Mesendoderm (in vitro differentiated cells): ENCODE measurements around the gene ANGPTL2.

Experiments
- DNase-seq: peaks from one replicate; pipeline ENCODE4 v3.0.0; 2013
- H2AK5ac ChIP-seq: 2 replicates; pipeline ENCODE4 v1.6.1; 2013; ENCODE audit warnings: low read length, inconsistent platforms
- H2BK120ac ChIP-seq: 2 replicates; pipeline ENCODE4 v1.6.1; 2013; ENCODE audit warnings: low read depth, mild to moderate bottlenecking, low read length, moderate library complexity, mixed read lengths
- H2BK15ac ChIP-seq: replicated peaks from 2 replicates; pipeline ENCODE4 v1.6.1; 2013; ENCODE audit warnings: low read depth, mild to moderate bottlenecking, moderate library complexity
- H2BK5ac ChIP-seq: 2 replicates; pipeline ENCODE4 v1.6.1; 2013; ENCODE audit warnings: low read length, inconsistent platforms
- H3K18ac ChIP-seq: 2 replicates; pipeline ENCODE4 v1.6.1; 2013; ENCODE audit warnings: mild to moderate bottlenecking, low read length, mixed read lengths
- H3K23ac ChIP-seq: one replicate; pipeline ENCODE4 v1.6.1; 2013; ENCODE audit warnings: low read length
- H3K27ac ChIP-seq: 2 replicates; pipeline ENCODE4 v1.5.1; 2013; ENCODE audit warnings: low read depth, mild to moderate bottlenecking, inconsistent platforms, low read length, moderate library complexity
- H3K27me3 ChIP-seq: 2 replicates; pipeline ENCODE4 v1.6.1; 2013; ENCODE audit warnings: low read length, control low read depth, mild to moderate bottlenecking, inconsistent platforms; ENCODE audit not compliant: insufficient read depth, poor library complexity
- H3K36me3 ChIP-seq: 2 replicates; pipeline ENCODE4 v1.6.1; 2013; ENCODE audit warnings: low read length, inconsistent platforms; ENCODE audit not compliant: control insufficient read depth, insufficient read depth
- H3K4ac ChIP-seq: one replicate; pipeline ENCODE4 v1.6.1; 2013; ENCODE audit warnings: low read depth, mild to moderate bottlenecking, low read length, moderate library complexity
- H3K4me1 ChIP-seq: 2 replicates; pipeline ENCODE4 v1.6.1; 2013; ENCODE audit warnings: low read depth, low read length, inconsistent platforms; ENCODE audit not compliant: control insufficient read depth
- H3K4me2 ChIP-seq: 2 replicates; pipeline ENCODE4 v1.6.1; 2013; ENCODE audit warnings: low read length
- H3K4me3 ChIP-seq: 2 replicates; pipeline ENCODE4 v1.5.1; 2013; ENCODE audit warnings: mild to moderate bottlenecking, low read length
- H3K56ac ChIP-seq: one replicate; pipeline ENCODE4 v1.6.1; 2013; ENCODE audit warnings: low read length
- H3K79me1 ChIP-seq: 2 replicates; pipeline ENCODE4 v1.6.1; 2013; ENCODE audit warnings: low read length, inconsistent platforms
- H3K79me2 ChIP-seq: 2 replicates; pipeline ENCODE4 v1.6.1; 2013; ENCODE audit warnings: mild to moderate bottlenecking, low read length; ENCODE audit not compliant: control insufficient read depth, insufficient read depth
- H3K9ac ChIP-seq: 2 replicates; pipeline ENCODE4 v1.6.1; 2013; ENCODE audit warnings: low read length, inconsistent platforms
- H4K5ac ChIP-seq: one replicate; pipeline ENCODE4 v1.6.1; 2013; ENCODE audit warnings: low read length
- H4K8ac ChIP-seq: one replicate; pipeline ENCODE4 v1.6.1; 2013; ENCODE audit warnings: low read depth, mild to moderate bottlenecking, control low read depth, low read length, moderate library complexity
- WGBS: extraction: QIAGEN DNeasy Blood & Tissue Kit; methylation state at CpG from one replicate; pipeline ENCODE4 v1.1.7; 2013; ENCODE audit warnings: low lambda C conversion rate, missing lambda C conversion rate; ENCODE audit not compliant: insufficient coverage; ENCODE audit errors: extremely low coverage; 5-methylcytosine and 5-hydroxymethylcytosine counted together

Gene ANGPTL2

GRCh38 chr9:127132375-127132774 is 9.9 kb upstream of the ANGPTL2 start:
- peaks cover 20% of the 10 kb centered on the region for H3K4me1 ChIP-seq
- no peak overlapping the region for H3K4me3 ChIP-seq
- WGBS, result no CpG with 5 or more reads among the region's 4 CpGs
- H4K8ac ChIP-seq, result no peak overlapping the region
- no peak overlapping the region for H3K9ac ChIP-seq
- H3K56ac ChIP-seq, result no peak overlapping the region
- no peak overlapping the region for H3K23ac ChIP-seq
- no peak overlapping the region for H3K4ac ChIP-seq
- H3K79me2 ChIP-seq, result no peaks in the 10 kb centered on the region
- H3K18ac ChIP-seq, result no peak overlapping the region
- no peak overlapping the region for H2AK5ac ChIP-seq
- no peak overlapping the region for H4K5ac ChIP-seq
- no peaks in the 10 kb centered on the region for H3K36me3 ChIP-seq
- no peaks in the 10 kb centered on the region for H3K79me1 ChIP-seq
- no peak for DNase-seq
- H2BK5ac ChIP-seq, result no peak overlapping the region
- H3K27ac ChIP-seq, result no peak overlapping the region
- no peak overlapping the region for H3K4me2 ChIP-seq
- H2BK15ac ChIP-seq, result no peak overlapping the region
- H2BK120ac ChIP-seq, result no peak overlapping the region
- H3K27me3 ChIP-seq, result no peaks in the 10 kb centered on the region

DNA sequence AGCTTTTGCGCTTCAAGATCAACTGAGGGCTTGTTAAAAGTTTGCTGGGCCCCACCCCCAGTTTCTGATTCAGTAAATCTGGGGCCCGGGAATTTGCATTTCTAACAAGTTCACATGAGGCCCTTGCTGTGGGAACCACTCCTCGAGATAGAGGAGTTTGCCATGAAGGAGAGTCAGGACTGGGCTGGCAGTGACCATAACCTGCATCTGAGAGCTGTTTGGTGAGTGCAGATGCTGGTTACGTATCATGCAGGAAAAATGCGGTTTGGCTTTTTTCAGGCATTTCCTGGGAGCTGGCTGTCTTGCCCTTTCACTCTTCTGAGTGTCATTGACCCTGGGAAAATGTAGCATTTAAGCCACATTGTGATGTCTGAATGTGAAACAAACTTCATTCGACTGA is 9.4 kb upstream of the ANGPTL2 start:
- Histone ChIP-seq H2BK5ac (no peak overlapping the region), H3K4me1 (peaks cover 20% of the 10 kb centered on the region), H3K79me2 (no peaks in the 10 kb centered on the region), H3K23ac (no peak overlapping the region), H2BK15ac (peak overlapping the region; percentile 5), H3K27ac (no peak overlapping the region), H4K8ac (no peak overlapping the region), H3K27me3 (no peaks in the 10 kb centered on the region), H3K18ac (no peak overlapping the region), H2BK120ac (no peak overlapping the region), H3K4me3 (no peak overlapping the region), H3K79me1 (no peaks in the 10 kb centered on the region), H3K56ac (no peak overlapping the region), H3K4ac (no peak overlapping the region), H4K5ac (no peak overlapping the region), H2AK5ac (no peak overlapping the region), H3K4me2 (no peak overlapping the region), H3K36me3 (no peaks in the 10 kb centered on the region), H3K9ac (no peak overlapping the region)
- peak; percentile 53 for DNase-seq
- WGBS, result no CpG with 5 or more reads among the region's 6 CpGs

DNA sequence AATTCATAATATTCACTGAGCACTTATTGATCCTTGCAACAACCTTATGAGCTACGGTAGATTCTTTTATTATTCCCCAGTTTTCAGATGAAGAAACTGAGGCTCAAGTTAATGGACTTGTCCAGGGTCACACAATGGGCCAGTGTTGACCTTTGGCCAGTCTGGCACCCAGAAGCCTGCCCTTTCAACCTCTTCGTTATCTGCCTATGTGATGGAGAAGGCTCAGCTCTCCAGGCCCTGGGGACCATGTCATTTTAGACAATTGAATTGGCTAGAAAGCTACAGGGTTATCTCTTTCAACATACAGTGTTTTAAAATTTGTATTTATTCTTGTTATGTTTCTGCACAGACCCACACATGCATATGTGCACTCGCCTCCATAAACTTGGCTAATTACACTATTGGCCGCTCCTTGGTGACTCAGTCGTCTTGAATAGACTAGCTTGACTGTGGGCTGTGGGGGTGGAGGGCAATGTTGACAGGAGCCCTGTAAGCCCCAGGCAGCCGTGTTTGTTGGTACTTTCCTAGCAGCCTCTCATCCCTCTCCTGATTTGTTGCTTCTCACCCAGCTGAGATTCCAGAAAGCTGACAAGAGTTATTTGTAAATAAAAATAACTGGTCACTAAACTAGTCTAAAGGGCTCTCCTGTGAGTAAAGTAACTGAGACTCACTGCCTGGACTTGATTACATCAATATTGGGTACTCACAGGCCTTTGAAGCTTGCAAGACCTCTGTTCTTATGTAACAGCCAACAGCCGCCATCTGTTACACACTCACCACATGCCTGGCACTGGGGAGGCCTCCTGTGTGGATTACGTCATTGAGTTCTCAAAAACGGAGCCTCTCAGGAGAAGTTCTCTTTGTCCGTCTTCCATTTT is 8.5 kb upstream of the ANGPTL2 start:
- Histone ChIP-seq H2BK120ac (no peak overlapping the region), H3K27ac (no peak overlapping the region), H3K4ac (no peak overlapping the region), H3K18ac (no peak overlapping the region), H3K4me2 (no peak overlapping the region), H3K79me1 (no peaks in the 10 kb centered on the region), H3K4me3 (no peak overlapping the region), H2BK15ac (no peak overlapping the region), H3K79me2 (no peaks in the 10 kb centered on the region), H4K5ac (no peak overlapping the region), H4K8ac (no peak overlapping the region), H3K27me3 (no peaks in the 10 kb centered on the region), H3K4me1 (peaks cover 20% of the 10 kb centered on the region), H3K56ac (no peak overlapping the region), H2AK5ac (no peak overlapping the region), H3K23ac (no peak overlapping the region), H3K36me3 (no peaks in the 10 kb centered on the region), H3K9ac (no peak overlapping the region), H2BK5ac (no peak overlapping the region)
- peak; percentile 38 for DNase-seq
- no CpG with 5 or more reads among the region's 10 CpGs for WGBS

DNA sequence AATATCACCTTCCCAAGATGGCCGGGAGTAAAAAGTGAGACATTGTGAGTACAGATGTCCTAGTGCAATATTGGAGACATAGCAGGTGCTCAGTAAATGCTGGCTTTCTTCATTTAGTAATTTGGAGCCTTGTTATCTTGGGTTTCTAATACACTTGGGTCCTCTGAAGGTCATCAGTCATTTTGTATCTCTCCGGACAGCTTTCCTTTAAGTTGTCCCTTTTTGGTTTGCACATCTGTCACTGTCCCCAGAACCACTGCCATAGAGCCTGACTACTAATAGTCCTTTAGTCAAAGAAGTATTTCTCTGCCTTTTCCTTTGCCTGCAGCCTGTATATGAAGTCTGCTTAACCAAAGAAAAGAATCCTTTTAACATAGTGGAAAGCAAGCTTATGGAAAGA is 7.8 kb upstream of the ANGPTL2 start:
- no peak overlapping the region for H2BK5ac ChIP-seq
- no peak overlapping the region for H4K8ac ChIP-seq
- DNase-seq, result no peak
- no peak overlapping the region for H3K4ac ChIP-seq
- H3K4me2 ChIP-seq, result no peak overlapping the region
- no peak overlapping the region for H3K23ac ChIP-seq
- H4K5ac ChIP-seq, result no peak overlapping the region
- no CpG with 5 or more reads among the region's 2 CpGs for WGBS
- no peaks in the 10 kb centered on the region for H3K79me1 ChIP-seq
- no peak overlapping the region for H2BK120ac ChIP-seq
- no peak overlapping the region for H2AK5ac ChIP-seq
- H2BK15ac ChIP-seq, result no peak overlapping the region
- peaks cover 20% of the 10 kb centered on the region for H3K4me1 ChIP-seq
- H3K9ac ChIP-seq, result no peak overlapping the region
- H3K18ac ChIP-seq, result no peak overlapping the region
- no peak overlapping the region for H3K27ac ChIP-seq
- no peaks in the 10 kb centered on the region for H3K27me3 ChIP-seq
- H3K79me2 ChIP-seq, result no peaks in the 10 kb centered on the region
- H3K36me3 ChIP-seq, result no peaks in the 10 kb centered on the region
- no peak overlapping the region for H3K4me3 ChIP-seq
- no peak overlapping the region for H3K56ac ChIP-seq

DNA sequence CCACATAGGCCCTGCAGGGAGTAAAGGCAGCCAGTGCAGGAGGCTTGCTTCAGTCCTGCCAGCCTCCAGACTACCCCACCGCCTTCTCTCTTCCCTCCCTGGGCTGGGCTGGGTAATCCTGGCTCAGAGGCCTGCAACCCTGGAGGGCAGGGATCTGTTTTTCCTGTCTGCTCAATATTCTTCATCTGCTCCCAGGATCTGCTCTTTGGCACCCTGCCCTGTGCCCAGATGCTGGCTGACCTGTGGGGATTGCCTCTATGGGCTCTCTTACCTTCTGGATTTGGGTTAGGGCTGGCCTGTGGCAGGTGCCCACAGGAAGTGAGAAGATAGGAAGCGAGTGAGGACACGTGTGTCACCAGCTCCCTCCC is 7.3 kb upstream of the ANGPTL2 start:
- no peak overlapping the region for H3K4ac ChIP-seq

More for the DNA sequence above, 7.3 kb upstream of the ANGPTL2 start:
- Histone ChIP-seq H3K79me1 (no peaks in the 10 kb centered on the region), H3K9ac (no peak overlapping the region), H3K23ac (no peak overlapping the region), H3K27me3 (no peaks in the 10 kb centered on the region), H3K4me1 (peaks cover 20% of the 10 kb centered on the region), H4K5ac (no peak overlapping the region), H3K56ac (no peak overlapping the region), H3K27ac (no peak overlapping the region), H3K4me3 (no peak overlapping the region), H2BK120ac (no peak overlapping the region), H4K8ac (no peak overlapping the region), H3K79me2 (no peaks in the 10 kb centered on the region), H3K36me3 (no peaks in the 10 kb centered on the region), H3K18ac (peak overlapping the region; percentile 43), H2AK5ac (no peak overlapping the region), H2BK15ac (no peak overlapping the region), H3K4me2 (no peak overlapping the region), H2BK5ac (no peak overlapping the region)
- DNase-seq, result no peak
- no CpG with 5 or more reads among the region's 3 CpGs for WGBS
